HUES64 (cell line): ENCODE results near the gene CYP4F22.
"Not testable (repeated sequence)": the region's sequence is repeated elsewhere in the genome, so short reads cannot be mapped to it uniquely, and the experiment has no call there.

Experiments
- H3K27ac ChIP-seq: 2 replicates; pipeline ENCODE4 v1.7.0; 2013; ENCODE audit warnings: low read depth, low read length, inconsistent platforms
- H3K27me3 ChIP-seq: 2 replicates; pipeline ENCODE4 v1.6.1; 2013; ENCODE audit warnings: mild to moderate bottlenecking, low read length; ENCODE audit not compliant: insufficient read depth
- H3K36me3 ChIP-seq: 2 replicates; pipeline ENCODE4 v1.6.1; 2013; ENCODE audit warnings: mild to moderate bottlenecking, low read length; ENCODE audit not compliant: insufficient read depth
- H3K4me1 ChIP-seq: 2 replicates; pipeline ENCODE4 v1.6.1; 2013; ENCODE audit warnings: mild to moderate bottlenecking, low read length, moderate library complexity; ENCODE audit not compliant: insufficient read depth
- H3K4me3 ChIP-seq: 2 replicates; pipeline ENCODE4 v1.5.1; 2013; ENCODE audit warnings: mild to moderate bottlenecking, low read length, moderate library complexity
- H3K9ac ChIP-seq: 2 replicates; pipeline ENCODE4 v1.6.1; 2013; ENCODE audit warnings: mild to moderate bottlenecking, low read depth, low read length
- H3K9me3 ChIP-seq: 2 replicates; pipeline ENCODE4 v1.6.1; 2013; ENCODE audit warnings: low read depth, low read length; ENCODE audit not compliant: insufficient read depth
- WGBS: fragments of 150-250, 120-280 bp; methylation state at CpG from one replicate; pipeline ENCODE4 v1.1.7; 2013; ENCODE audit warnings: missing lambda C conversion rate; 5-methylcytosine and 5-hydroxymethylcytosine counted together

The CYP4F22 gene

DNA sequence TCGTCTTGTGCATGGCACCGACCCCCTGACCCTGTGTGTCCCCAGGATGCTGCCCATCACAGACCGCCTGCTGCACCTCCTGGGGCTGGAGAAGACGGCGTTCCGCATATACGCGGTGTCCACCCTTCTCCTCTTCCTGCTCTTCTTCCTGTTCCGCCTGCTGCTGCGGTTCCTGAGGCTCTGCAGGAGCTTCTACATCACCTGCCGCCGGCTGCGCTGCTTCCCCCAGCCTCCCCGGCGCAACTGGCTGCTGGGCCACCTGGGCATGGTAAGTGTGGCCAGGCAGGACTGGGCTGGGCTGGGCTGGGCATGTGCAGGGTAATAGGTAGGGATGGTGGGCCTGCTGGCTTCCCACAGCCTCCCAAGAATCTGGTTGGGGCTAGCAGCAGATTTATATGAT, 17.0 kb downstream of the CYP4F22 start:
- no peak overlapping the region for H3K4me3 ChIP-seq
- H3K9ac ChIP-seq: no peak overlapping the region
- H3K9me3 ChIP-seq: peaks cover 79% of the 10 kb centered on the region
- WGBS: 85% methylated on average over 15 of the region's 15 CpGs
- H3K36me3 ChIP-seq: no peaks in the 10 kb centered on the region
- no peaks in the 10 kb centered on the region for H3K27me3 ChIP-seq
- no peaks in the 10 kb centered on the region for H3K4me1 ChIP-seq
- H3K27ac ChIP-seq: no peak overlapping the region

DNA sequence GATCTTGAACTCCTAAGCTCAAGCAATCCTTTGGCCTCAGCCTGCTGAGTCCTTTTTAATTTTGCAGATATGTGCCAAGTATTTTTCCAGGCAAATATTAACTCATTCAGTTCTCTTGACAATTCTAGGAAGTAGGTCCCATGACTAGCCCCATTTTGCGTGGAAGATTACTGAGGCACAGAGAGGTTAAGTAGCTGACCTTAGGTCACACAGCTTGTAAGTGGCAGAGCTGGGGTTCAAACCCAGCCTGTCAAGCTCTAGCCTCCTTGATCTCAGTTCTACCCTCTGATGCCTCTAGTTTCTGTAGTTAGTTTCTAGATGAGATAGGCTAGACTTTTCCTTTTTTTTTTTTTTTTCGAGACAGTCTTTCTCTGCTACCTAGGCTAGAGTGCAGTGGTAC, 18.1 kb downstream of the CYP4F22 start:
- Histone ChIP-seq H3K36me3 (no peaks in the 10 kb centered on the region), H3K27ac (no peak overlapping the region), H3K4me1 (no peaks in the 10 kb centered on the region), H3K27me3 (no peaks in the 10 kb centered on the region), H3K9ac (no peak overlapping the region), H3K9me3 (peaks cover 85% of the 10 kb centered on the region), H3K4me3 (no peak overlapping the region)
- 78% methylated on average over 2 of the region's 2 CpGs for WGBS

DNA sequence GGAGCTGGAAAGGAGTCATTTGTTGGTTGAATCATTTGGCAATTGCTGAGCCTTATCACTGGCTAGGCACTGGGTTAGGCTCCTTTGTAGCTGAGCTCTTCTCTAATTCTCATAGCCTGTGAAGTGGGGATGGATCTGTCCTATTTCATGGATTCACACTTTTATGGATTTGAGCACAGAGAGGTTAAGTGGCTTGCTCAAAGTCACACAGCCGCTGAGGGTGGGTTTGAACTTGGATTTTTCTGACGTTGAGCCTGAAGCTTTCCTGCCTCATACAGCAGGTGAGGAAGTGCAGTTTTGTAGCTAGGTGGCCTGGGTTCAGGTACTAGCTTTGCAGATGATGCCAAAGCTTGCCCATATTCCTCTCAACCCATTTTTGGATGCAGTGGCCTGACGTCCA, 19.4 kb downstream of the CYP4F22 start:
- Histone ChIP-seq H3K9me3 (peaks cover 82% of the 10 kb centered on the region), H3K4me3 (no peak overlapping the region), H3K9ac (no peak overlapping the region), H3K27ac (no peak overlapping the region), H3K27me3 (no peaks in the 10 kb centered on the region), H3K36me3 (no peaks in the 10 kb centered on the region), H3K4me1 (no peaks in the 10 kb centered on the region)
- 51% methylated on average over 3 of the region's 3 CpGs for WGBS

DNA sequence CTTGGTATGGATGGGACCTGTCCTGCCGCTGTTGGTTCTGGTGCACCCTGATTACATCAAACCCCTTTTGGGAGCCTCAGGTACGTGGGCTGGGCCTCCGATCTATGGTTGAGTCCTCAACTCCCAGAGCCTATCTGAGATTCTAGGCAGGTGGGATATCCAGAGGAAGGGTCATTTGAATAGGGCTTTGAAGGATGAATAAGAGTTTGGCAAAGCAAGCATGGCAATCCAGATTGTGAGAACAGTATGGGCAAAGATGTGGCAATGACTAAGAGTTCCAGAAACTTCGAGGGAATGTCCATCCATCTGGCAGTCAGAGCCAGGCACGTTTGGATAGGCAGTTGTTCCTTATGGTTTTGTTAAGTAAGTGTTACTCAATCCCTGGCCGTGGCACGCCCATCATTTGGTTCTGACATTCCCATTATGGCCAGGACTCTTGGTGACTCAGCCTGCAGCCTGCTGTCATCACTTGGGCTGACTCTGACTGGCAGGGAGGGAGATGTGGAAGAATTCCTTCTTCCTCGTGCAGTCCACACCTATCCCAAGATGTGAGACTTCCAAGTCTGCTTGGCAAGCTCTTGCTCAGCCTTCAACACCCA, 21.5 kb downstream of the CYP4F22 start:
- no peak overlapping the region for H3K9ac ChIP-seq
- H3K9me3 ChIP-seq: peaks cover 88% of the 10 kb centered on the region
- no peak overlapping the region for H3K4me3 ChIP-seq
- no peaks in the 10 kb centered on the region for H3K36me3 ChIP-seq
- 61% methylated on average over 8 of the region's 8 CpGs for WGBS
- no peak overlapping the region for H3K27ac ChIP-seq
- H3K27me3 ChIP-seq: no peaks in the 10 kb centered on the region
- no peaks in the 10 kb centered on the region for H3K4me1 ChIP-seq

DNA sequence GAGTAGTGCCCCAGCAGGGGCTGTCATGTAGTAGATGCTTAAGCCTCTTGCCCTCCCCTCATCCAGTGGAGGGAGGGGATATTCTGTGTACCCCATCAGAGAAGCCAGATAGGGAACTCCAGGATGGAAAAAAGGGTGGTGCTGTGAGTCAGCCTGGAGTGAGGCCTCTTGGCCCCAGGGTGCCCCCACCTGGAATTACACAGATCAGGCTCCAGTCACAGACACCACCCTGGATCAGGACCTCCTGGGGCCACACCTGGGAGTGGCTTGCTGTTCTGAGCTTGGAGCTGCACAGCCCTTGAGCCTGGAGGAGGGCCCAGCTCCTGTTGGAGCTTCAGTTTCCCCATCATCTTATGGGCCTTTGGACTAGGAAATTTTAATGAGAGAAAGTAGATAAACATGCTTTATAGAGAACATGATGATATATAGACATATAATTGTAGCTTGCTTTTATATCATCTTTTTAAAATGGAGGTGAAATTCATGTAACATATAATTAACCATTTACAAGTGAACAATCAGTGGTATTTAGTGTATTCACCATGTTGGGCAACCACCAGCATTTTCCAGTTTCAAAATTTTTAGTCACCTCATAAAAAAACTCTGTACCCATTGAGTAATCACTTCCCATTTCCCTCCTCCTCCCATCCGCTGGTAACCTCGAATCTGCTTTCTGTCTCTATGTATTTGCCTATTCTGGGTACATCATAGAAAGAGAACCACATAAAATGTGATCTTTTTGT, 24.6 kb downstream of the CYP4F22 start:
- H3K36me3 ChIP-seq: no peaks in the 10 kb centered on the region
- H3K4me3 ChIP-seq: no peak overlapping the region
- peaks cover 88% of the 10 kb centered on the region for H3K9me3 ChIP-seq
- H3K27me3 ChIP-seq: no peaks in the 10 kb centered on the region
- no peaks in the 10 kb centered on the region for H3K4me1 ChIP-seq
- H3K9ac ChIP-seq: no peak overlapping the region
- H3K27ac ChIP-seq: no peak overlapping the region
- 56% methylated on average over 2 of the region's 2 CpGs for WGBS

DNA sequence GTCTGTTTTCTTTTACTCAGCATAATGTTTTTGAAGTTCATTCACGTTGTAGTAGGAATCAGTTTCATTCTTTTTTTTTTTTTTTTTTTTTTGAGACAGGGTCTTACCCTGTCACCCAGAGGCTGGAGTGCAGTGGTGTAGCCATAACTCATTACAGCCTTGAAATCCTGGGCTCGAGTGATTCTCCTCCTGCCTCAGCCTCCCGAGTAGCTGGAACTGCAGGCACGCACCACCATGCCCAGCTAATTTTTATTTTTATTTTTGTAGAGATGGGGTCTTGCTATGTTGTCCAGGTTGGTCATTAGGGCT, 25.2 kb downstream of the CYP4F22 start:
- not testable (repeated sequence) for H3K27me3 ChIP-seq, H3K4me3 ChIP-seq, H3K4me1 ChIP-seq, H3K36me3 ChIP-seq, H3K9ac ChIP-seq, H3K27ac ChIP-seq
- WGBS: 72% methylated on average over 3 of the region's 4 CpGs
- peaks cover 87% of the 10 kb centered on the region for H3K9me3 ChIP-seq

DNA sequence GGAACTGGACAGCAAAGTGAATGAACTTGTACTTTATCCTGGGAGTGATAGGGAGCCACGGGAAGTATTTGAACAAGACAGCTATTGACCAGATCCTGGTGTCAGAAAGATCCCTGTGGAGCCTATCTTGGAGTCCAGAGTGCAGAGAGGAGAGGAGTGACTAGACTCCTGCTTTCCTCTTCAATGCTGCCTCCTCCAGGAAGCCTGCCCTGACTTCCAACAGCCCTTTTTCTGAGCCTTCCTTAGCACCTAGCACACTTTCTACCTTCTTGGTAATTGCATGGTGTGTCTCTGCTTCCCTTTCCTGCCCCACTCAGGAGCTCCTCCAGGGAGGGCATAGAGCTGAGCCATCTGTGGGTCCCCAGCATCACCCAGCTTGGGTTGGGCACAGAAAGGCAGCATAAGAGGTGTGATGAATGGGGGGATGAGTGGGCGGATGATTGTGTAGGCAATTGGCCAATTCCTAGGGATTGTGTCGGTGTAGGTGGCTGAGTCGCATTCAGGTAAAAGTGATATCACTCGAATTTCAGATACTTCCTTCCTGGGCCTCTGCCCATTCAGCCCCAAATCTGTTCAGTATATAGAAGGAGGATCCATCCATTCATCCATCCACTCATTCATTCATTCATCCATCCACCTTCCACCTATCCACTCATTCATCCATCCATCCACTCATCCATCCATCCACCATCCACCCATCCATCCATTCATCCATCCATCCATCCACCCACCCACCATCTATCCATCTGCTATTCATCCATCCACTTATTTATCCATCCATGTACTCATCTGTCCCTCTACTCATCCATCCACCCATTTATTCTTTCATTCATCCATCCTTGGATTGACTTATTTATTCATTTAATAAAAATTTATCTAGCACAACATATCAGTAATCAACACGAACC, 26.9 kb downstream of the CYP4F22 start:
- Histone ChIP-seq H3K4me3 (no peak overlapping the region), H3K27me3 (no peaks in the 10 kb centered on the region), H3K36me3 (no peaks in the 10 kb centered on the region), H3K9ac (no peak overlapping the region), H3K4me1 (no peaks in the 10 kb centered on the region), H3K9me3 (peaks cover 88% of the 10 kb centered on the region), H3K27ac (no peak overlapping the region)
- 60% methylated on average over 5 of the region's 6 CpGs for WGBS

DNA sequence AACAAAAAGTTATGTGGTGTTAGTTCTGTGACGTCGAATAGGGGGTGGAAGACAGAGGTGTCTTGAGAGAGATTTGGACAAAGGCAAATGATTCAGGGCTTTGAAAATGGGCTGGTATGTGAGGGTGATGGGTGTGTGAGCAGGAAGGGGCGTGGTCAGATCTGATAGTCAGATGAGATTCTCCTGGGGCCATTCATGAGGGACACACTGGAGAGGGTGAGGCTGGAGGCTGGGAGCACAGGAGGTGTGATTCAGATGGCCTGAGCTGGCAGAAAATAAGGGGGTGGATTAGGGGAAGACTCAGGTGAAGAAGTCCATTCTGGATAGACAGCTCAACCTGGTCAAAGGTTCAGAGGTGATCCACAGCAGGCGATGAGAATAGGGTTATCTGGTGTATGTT, 28.0 kb downstream of the CYP4F22 start:
- 70% methylated on average over 4 of the region's 4 CpGs for WGBS
- H3K9me3 ChIP-seq: peaks cover 87% of the 10 kb centered on the region

DNA sequence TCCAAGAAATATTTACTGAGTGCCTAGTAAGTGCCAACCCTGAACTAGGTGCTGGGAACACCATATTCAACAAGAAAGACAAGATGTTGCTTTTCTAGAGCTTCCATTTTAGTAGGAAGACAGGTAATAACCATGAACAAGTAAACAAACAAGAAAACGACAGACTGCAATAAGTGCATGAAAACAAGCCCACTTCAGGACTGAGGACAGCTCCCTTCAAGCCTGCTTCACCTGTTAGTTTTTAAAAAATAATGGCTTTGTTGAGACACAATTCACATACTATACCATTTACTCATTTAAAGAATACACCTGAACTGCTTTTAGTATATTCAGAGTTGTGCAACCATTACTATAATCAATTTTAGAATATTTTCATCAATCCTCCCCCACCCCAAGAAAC, 30.4 kb downstream of the CYP4F22 start:
- Histone ChIP-seq H3K27ac (no peak overlapping the region), H3K9ac (no peak overlapping the region), H3K4me1 (no peaks in the 10 kb centered on the region), H3K36me3 (no peaks in the 10 kb centered on the region), H3K27me3 (no peaks in the 10 kb centered on the region), H3K4me3 (no peak overlapping the region), H3K9me3 (peaks cover 81% of the 10 kb centered on the region)
- 64% methylated on average over 1 of the region's 1 CpG for WGBS

More for the DNA sequence above, 28.0 kb downstream of the CYP4F22 start:
- Histone ChIP-seq H3K36me3 (no peaks in the 10 kb centered on the region), H3K27ac (no peak overlapping the region), H3K27me3 (no peaks in the 10 kb centered on the region), H3K4me1 (no peaks in the 10 kb centered on the region), H3K4me3 (no peak overlapping the region), H3K9ac (no peak overlapping the region)

DNA sequence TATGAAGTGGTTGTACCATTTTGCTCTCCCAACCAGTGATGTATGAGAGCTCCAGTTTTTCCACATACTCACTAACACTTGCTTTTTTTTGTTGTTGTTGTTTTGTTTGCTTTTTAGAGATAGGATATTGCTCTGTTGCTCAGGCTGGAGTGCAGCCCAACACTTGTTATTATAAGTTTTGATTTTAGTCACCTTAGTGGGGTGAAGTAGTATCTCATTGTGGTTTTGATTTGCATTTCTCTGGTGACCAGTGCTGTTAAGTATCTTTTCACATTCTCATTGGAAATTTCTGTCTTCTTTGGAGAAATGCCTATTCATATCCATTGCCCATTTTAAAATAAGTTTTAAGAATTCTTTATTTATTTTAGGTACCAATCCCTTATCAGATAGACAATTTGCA, 31.3 kb downstream of the CYP4F22 start:
- Histone ChIP-seq H3K4me3 (no peak overlapping the region), H3K9ac (no peak overlapping the region), H3K9me3 (peaks cover 81% of the 10 kb centered on the region), H3K27me3 (no peaks in the 10 kb centered on the region), H3K27ac (no peak overlapping the region), H3K36me3 (no peaks in the 10 kb centered on the region), H3K4me1 (no peaks in the 10 kb centered on the region)

DNA sequence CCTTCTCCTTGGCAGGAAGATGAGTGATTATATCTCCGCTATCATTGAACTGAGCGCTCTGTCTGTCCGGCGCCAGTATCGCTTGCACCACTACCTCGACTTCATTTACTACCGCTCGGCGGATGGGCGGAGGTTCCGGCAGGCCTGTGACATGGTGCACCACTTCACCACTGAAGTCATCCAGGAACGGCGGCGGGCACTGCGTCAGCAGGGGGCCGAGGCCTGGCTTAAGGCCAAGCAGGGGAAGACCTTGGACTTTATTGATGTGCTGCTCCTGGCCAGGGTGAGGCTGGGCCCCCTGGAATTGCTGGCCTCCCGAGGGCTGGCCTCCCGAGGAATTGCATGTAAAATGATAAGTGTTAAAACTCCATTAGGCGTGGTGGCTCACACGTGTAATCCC, 32.1 kb downstream of the CYP4F22 start:
- H3K9ac ChIP-seq: no peak overlapping the region
- 85% methylated on average over 20 of the region's 20 CpGs for WGBS
- H3K27me3 ChIP-seq: no peaks in the 10 kb centered on the region
- H3K36me3 ChIP-seq: no peaks in the 10 kb centered on the region
- no peak overlapping the region for H3K4me3 ChIP-seq
- H3K4me1 ChIP-seq: no peaks in the 10 kb centered on the region
- no peak overlapping the region for H3K27ac ChIP-seq
- H3K9me3 ChIP-seq: peaks cover 81% of the 10 kb centered on the region
